Muscle layer of duodenum (tissue), 2 donors: ENCODE data around the gene LYZL2.
"Not testable (repeated sequence)": the region's sequence is repeated elsewhere in the genome, so short reads cannot be mapped to it uniquely, and the experiment has no call there.

ENCODE experiments used
- H3K27ac ChIP-seq: one replicate; pipeline ENCODE4 v1.7.0; 2013; ENCODE audit warnings: mild to moderate bottlenecking, low read length
- H3K27me3 ChIP-seq: one replicate; pipeline ENCODE4 v1.7.0; 2013; ENCODE audit warnings: low read depth, mild to moderate bottlenecking, control low read depth, low read length
- H3K36me3 ChIP-seq, 2 donors: one replicate each; pipeline ENCODE4 v1.7.0; 2013; ENCODE audit warnings: low read length in 2 of 2, control low read depth in 1 of 2, mild to moderate bottlenecking in 1 of 2; ENCODE audit not compliant: insufficient read depth in 2 of 2, control insufficient read depth in 1 of 2
- H3K4me1 ChIP-seq, 2 donors: one replicate each; pipeline ENCODE4 v1.7.0; 2013; ENCODE audit warnings: low read length in 2 of 2, mild to moderate bottlenecking in 2 of 2, control low read depth in 1 of 2, moderate library complexity in 1 of 2; ENCODE audit not compliant: insufficient read depth in 2 of 2, control insufficient read depth in 1 of 2
- H3K4me3 ChIP-seq, 2 donors: one replicate each; pipeline ENCODE4 v1.7.0; 2013; ENCODE audit warnings: low read length in 2 of 2, low read depth in 1 of 2, mild to moderate bottlenecking in 1 of 2
- H3K9me3 ChIP-seq, 2 donors: one replicate each; pipeline ENCODE4 v1.7.0; 2013; ENCODE audit warnings: low read length in 2 of 2, control low read depth in 1 of 2, mild to moderate bottlenecking in 1 of 2; ENCODE audit not compliant: control insufficient read depth in 1 of 2
- donor health status: healthy.

The LYZL2 gene

GRCh38 chr10:30660314-30660713 lies 30.8 kb upstream of the LYZL2 start:
- H3K27me3 ChIP-seq, H3K4me1 ChIP-seq, H3K4me3 ChIP-seq, H3K36me3 ChIP-seq, H3K9me3 ChIP-seq, H3K27ac ChIP-seq: not testable (repeated sequence)

- Histone ChIP-seq H3K4me1 (peaks cover 0 to 9% of the 10 kb centered on the region in 2 donors), H3K27ac (no peak overlapping the region), H3K9me3 (no peaks in the 10 kb centered on the region)
Observed at GRCh38 chr10:30656233-30656632, 26.7 kb upstream of the LYZL2 start.

DNA sequence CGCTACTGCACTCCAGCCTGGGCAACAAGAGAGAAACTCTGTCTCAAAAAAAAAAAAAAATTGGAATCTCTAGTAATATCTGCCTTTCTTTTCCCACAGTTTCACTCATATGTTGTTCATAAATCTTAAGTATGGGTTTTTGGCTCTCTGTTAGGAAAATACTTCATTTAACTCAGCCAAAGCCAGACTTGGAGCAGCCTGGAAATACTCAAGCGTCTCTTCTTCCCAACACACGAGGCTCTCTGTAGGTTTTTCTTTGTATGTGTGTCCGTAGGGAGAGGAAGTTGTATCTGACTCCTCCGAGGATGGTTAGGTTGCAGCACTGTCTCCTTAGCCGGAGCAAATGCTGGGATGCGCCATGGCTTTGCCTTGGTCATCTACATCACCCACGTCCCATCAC lies 25.4 kb upstream of the LYZL2 start:
- H3K9me3 ChIP-seq, H3K36me3 ChIP-seq, H3K4me3 ChIP-seq, H3K27me3 ChIP-seq, H3K27ac ChIP-seq, H3K4me1 ChIP-seq: not testable (repeated sequence)

More at GRCh38 chr10:30656233-30656632, 26.7 kb upstream of the LYZL2 start:
- Histone ChIP-seq H3K36me3 (no peaks in the 10 kb centered on the region), H3K4me3 (no peak overlapping the region), H3K27me3 (no peaks in the 10 kb centered on the region)

GRCh38 chr10:30651470-30652397 lies 22.2 kb upstream of the LYZL2 start:
- not testable (repeated sequence) for H3K27me3 ChIP-seq, H3K9me3 ChIP-seq, H3K4me3 ChIP-seq, H3K4me1 ChIP-seq, H3K27ac ChIP-seq, H3K36me3 ChIP-seq

GRCh38 chr10:30647089-30647488 lies 17.5 kb upstream of the LYZL2 start:
- peaks cover 0 to 6% of the 10 kb centered on the region in 2 donors for H3K4me1 ChIP-seq
- no peak overlapping the region for H3K4me3 ChIP-seq
- no peaks in the 10 kb centered on the region for H3K27me3 ChIP-seq
- H3K9me3 ChIP-seq, result no peaks in the 10 kb centered on the region
- no peaks in the 10 kb centered on the region for H3K36me3 ChIP-seq
- H3K27ac ChIP-seq, result no peak overlapping the region

DNA sequence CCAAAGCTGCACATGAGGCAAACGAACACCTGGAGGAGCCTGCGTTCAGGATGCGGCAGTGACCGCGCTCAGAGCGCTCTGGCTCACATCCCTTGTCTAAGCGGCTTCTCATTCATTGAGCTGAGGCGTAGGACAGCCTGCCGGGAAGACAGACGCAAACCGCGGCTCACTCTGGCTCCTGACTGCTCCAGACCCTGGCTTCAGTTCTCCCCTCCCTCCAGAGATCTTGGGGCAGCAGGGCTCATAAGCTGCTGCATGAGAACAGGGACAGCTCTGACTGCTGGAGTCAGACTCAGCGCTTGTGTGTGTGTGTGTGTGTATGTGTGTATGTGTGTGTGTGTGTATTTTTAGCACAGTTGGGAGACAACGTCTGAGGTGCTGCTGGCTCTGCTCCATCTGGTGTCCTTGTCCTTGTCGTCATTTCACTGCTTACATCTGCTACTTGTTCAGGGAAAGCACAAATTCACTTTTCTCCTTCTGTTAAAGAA lies 15.8 kb upstream of the LYZL2 start:
- H3K9me3 ChIP-seq, result no peaks in the 10 kb centered on the region
- no peaks in the 10 kb centered on the region for H3K27me3 ChIP-seq
- H3K4me1 ChIP-seq, result peaks cover 0 to 6% of the 10 kb centered on the region in 2 donors
- no peak overlapping the region for H3K4me3 ChIP-seq
- no peaks in the 10 kb centered on the region for H3K36me3 ChIP-seq
- H3K27ac ChIP-seq, result no peak overlapping the region

GRCh38 chr10:30644408-30644861 lies 14.9 kb upstream of the LYZL2 start:
- not testable (repeated sequence) for H3K9me3 ChIP-seq, H3K4me1 ChIP-seq, H3K36me3 ChIP-seq, H3K27ac ChIP-seq, H3K4me3 ChIP-seq, H3K27me3 ChIP-seq

GRCh38 chr10:30643557-30644199 lies 14.1 kb upstream of the LYZL2 start:
- not testable (repeated sequence) for H3K4me1 ChIP-seq, H3K27me3 ChIP-seq, H3K4me3 ChIP-seq, H3K36me3 ChIP-seq, H3K27ac ChIP-seq, H3K9me3 ChIP-seq

GRCh38 chr10:30642856-30643255 lies 13.3 kb upstream of the LYZL2 start:
- H3K4me1 ChIP-seq, H3K4me3 ChIP-seq, H3K36me3 ChIP-seq, H3K27ac ChIP-seq, H3K27me3 ChIP-seq, H3K9me3 ChIP-seq: not testable (repeated sequence)

- H3K4me3 ChIP-seq, result no peak overlapping the region
- no peaks in the 10 kb centered on the region for H3K27me3 ChIP-seq
- H3K9me3 ChIP-seq, result no peaks in the 10 kb centered on the region
- H3K36me3 ChIP-seq, result no peaks in the 10 kb centered on the region
- no peak overlapping the region for H3K27ac ChIP-seq
- H3K4me1 ChIP-seq, result peaks cover 0 to 2% of the 10 kb centered on the region in 2 donors
Observed at GRCh38 chr10:30639946-30640786, 10.6 kb upstream of the LYZL2 start.

GRCh38 chr10:30637881-30638467 lies 8.4 kb upstream of the LYZL2 start:
- Histone ChIP-seq H3K27ac (no peak overlapping the region), H3K27me3 (no peaks in the 10 kb centered on the region), H3K36me3 (no peaks in the 10 kb centered on the region), H3K4me3 (no peak overlapping the region), H3K4me1 (peaks cover 0 to 3% of the 10 kb centered on the region in 2 donors), H3K9me3 (no peaks in the 10 kb centered on the region)
